AG04450 (cell line): ENCODE results near the gene TBX10. TPM values are rescaled to one million over a fixed set of nuclear protein-coding genes. Genes with fewer than 3 reads are reported as not detected.

Experiments
- CTCF ChIA-PET: fragments of 300-600, 350-600 bp; formaldehyde crosslinking; extraction: SDS; loops from one replicate; lab custom pipeline; 2022; ENCODE audit warnings: antibody characterized with exemption, inconsistent platforms; lab: Charles Lee
- POLR2A ChIA-PET: fragments of 350-600 bp; formaldehyde crosslinking; extraction: SDS; loops from one replicate; lab custom pipeline; 2021; ENCODE audit warnings: antibody characterized with exemption, inconsistent platforms; lab: Yijun Ruan, JAX
- DNase-seq: peaks from one replicate; pipeline ENCODE4 v3.0.0-alpha.2; 2011; ENCODE audit warnings: low read depth, low spot score
- H3K27ac ChIP-seq: one replicate; pipeline ENCODE4 v1.5.1; 2012; ENCODE audit warnings: low read depth, low read length, control low read depth
- H3K27me3 ChIP-seq: one replicate; pipeline ENCODE4 v1.6.0; 2012; ENCODE audit warnings: low read length; ENCODE audit not compliant: control insufficient read depth, insufficient read depth
- H3K4me3 ChIP-seq: 2 replicates; pipeline ENCODE4 v1.5.1; 2011; ENCODE audit warnings: mild to moderate bottlenecking, low read depth, low read length, control low read depth
- H3K9me3 ChIP-seq: 2 replicates; pipeline ENCODE4 v1.5.1; 2012; ENCODE audit warnings: low read length; ENCODE audit not compliant: control insufficient read depth, insufficient read depth
- polyA plus RNA-seq: library from polyadenylated mRNA; depleted of rRNA; stranded (reverse); fragments of >200 nt; gene quantifications from 2 replicates; pipeline ENCODE4 v1.2.3, GENCODE V29; 2011
- TF ChIP-seq, protein P1 (sequence below): IDR thresholded peaks from 2 replicates; pipeline ENCODE4 v1.5.1; 2011; ENCODE audit warnings: low read depth, low read length, control low read depth, inconsistent platforms

Gene TBX10
- polyA plus RNA-seq, 1 experiment = not detected

DNA sequence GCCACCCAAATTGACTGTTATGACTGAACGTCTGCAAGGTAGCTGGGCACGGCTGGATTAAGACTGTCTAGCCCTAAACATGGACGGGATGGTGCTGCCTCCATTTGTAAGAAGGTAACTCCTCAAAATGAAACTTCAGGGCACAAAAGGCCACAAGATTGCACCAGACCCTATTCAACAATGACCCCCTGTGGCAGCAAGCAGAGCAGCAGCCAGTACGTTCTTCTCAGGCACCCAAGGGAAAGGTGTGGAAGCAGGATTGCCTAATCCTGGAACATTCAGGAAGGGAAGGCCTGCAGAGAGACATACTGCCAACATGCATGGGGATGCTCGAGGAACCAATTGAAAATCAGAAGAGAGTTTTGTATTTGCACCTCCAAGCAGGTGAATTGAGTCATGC, 4.5 kb upstream of the TBX10 start:
- Histone ChIP-seq H3K27ac (no peak overlapping the region), H3K4me3 (no peak overlapping the region), H3K9me3 (peaks cover 13% of the 10 kb centered on the region), H3K27me3 (peaks cover 17% of the 10 kb centered on the region)
- TF ChIP-seq, protein P1, sequence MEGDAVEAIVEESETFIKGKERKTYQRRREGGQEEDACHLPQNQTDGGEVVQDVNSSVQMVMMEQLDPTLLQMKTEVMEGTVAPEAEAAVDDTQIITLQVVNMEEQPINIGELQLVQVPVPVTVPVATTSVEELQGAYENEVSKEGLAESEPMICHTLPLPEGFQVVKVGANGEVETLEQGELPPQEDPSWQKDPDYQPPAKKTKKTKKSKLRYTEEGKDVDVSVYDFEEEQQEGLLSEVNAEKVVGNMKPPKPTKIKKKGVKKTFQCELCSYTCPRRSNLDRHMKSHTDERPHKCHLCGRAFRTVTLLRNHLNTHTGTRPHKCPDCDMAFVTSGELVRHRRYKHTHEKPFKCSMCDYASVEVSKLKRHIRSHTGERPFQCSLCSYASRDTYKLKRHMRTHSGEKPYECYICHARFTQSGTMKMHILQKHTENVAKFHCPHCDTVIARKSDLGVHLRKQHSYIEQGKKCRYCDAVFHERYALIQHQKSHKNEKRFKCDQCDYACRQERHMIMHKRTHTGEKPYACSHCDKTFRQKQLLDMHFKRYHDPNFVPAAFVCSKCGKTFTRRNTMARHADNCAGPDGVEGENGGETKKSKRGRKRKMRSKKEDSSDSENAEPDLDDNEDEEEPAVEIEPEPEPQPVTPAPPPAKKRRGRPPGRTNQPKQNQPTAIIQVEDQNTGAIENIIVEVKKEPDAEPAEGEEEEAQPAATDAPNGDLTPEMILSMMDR = no peak
- ChIA-PET CTCF (no interaction called here), POLR2A (no interaction called here)
- DNase-seq = no peak

DNA sequence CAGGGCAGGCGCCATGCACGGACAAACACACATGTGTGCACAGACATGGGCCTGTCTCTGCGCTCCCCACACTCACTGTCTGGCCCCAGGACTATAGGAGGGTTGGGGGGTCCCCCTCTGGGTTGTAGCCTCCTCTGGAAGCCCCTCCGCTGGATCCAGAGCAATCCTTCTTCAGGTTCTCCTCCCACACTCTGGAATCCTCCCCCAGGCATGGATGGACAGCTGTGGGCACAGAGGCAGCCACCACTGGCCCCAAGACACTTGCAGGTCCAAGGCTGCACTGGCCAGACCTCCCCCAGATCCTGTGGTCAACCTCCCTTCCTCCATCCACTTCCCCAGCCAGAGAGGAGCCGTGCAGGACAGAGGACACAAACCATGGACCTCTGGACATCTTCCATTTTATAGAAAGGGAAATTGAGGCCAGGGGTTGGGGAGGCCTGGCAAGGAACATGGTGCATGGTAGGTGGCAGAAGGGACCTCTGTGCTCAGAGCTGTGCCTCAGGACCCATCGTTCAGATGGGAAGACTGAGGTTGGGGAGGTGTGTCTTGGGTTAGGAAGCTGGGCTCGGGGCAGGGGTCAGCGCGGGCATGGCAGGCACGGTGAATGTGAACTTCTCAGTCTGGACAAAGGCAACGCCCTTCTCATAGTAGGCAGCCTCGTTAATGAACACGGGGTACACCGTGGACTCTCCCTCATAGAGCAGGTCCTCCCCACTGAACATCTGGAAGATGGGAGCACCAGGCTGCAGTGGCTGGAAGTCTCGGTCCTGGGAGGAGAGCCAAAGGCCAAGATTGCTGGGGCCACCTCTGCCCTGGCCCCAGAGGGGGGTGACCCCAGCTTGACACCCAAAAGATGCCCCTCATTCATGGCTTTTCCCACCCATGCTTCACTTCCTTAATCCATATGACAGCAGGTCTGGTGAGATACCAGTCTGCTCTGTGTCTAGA, 2.9 kb upstream of the TBX10 start:
- ChIA-PET POLR2A (interaction anchor here (0.6 kb wide), 1 partner anchor 43 kb away, joined by 6 read pairs; no protein-coding TSS in a partner anchor), CTCF (no interaction called here)
- H3K9me3 ChIP-seq = peaks cover 13% of the 10 kb centered on the region
- no peak overlapping the region for H3K4me3 ChIP-seq
- TF ChIP-seq, protein P1 = no peak
- DNase-seq = no peak
- peaks cover 10% of the 10 kb centered on the region for H3K27me3 ChIP-seq
- H3K27ac ChIP-seq = no peak overlapping the region

- ChIA-PET POLR2A (no interaction called here), CTCF (no interaction called here)
- H3K27me3 ChIP-seq = peaks cover 10% of the 10 kb centered on the region
- TF ChIP-seq, protein P1 = no peak
- H3K9me3 ChIP-seq = peaks cover 13% of the 10 kb centered on the region
- no peak for DNase-seq
- H3K4me3 ChIP-seq = no peak overlapping the region
- no peak overlapping the region for H3K27ac ChIP-seq
Measured at GRCh38 chr11:67641338-67642172, 2.0 kb upstream of the TBX10 start.

GRCh38 chr11:67640758-67641337, 1.3 kb upstream of the TBX10 start:
- no peak overlapping the region for H3K4me3 ChIP-seq
- POLR2A ChIA-PET = no interaction called here
- CTCF ChIA-PET = no interaction called here
- no peak for DNase-seq
- no peak overlapping the region for H3K27ac ChIP-seq
- TF ChIP-seq, protein P1 = no peak
- peaks cover 7% of the 10 kb centered on the region for H3K27me3 ChIP-seq
- peaks cover 13% of the 10 kb centered on the region for H3K9me3 ChIP-seq
